22Rv1 (cell line): ENCODE results near the gene GBP5.

Experiments
- CTCF ChIP-seq: fragments of 450-650 bp; IDR thresholded peaks from 2 replicates; pipeline ENCODE4 v1.5.1; 2017; ENCODE audit warnings: mild to moderate bottlenecking
- ZFX ChIP-seq: fragments of 450-650 bp; IDR thresholded peaks from 2 replicates; pipeline ENCODE4 v1.6.1; 2017; ENCODE audit warnings: antibody characterized with exemption, borderline replicate concordance

GRCh38 chr1:89279011-89279466 is 6.4 kb upstream of the GBP5 start:
- no peak for TF ChIP-seq CTCF
- TF ChIP-seq ZFX, result no peak
